Smooth muscle cell (in vitro differentiated cells): ENCODE results near the gene NDFIP1. TPM values are rescaled to one million over a fixed set of nuclear protein-coding genes. Genes with fewer than 3 reads are reported as not detected.
A peak's percentile ranks its signal among the peaks of the same experiment; 100 is the strongest.

Source experiments
- DNase-seq: peaks from one replicate; lab custom pipeline; 2025; ENCODE audit not compliant: unreplicated experiment; lab: John Stamatoyannopoulos, UW
- H2AFZ ChIP-seq: fragments of 200-600 bp; sonication (generic); 2 replicates; pipeline ENCODE4 v1.6.0; 2016; ENCODE audit warnings: antibody characterized with exemption, low read depth, mild to moderate bottlenecking
- H3F3A ChIP-seq: fragments of 200-600 bp; sonication (generic); 2 replicates; pipeline ENCODE4 v1.6.0; 2017; ENCODE audit warnings: antibody characterized with exemption, low read depth
- H3K27ac ChIP-seq: fragments of 200-600 bp; sonication (generic); 2 replicates; pipeline ENCODE4 v1.5.1; 2016; ENCODE audit warnings: low read depth, mild to moderate bottlenecking
- H3K27me3 ChIP-seq: fragments of 200-600 bp; sonication (generic); 2 replicates; pipeline ENCODE4 v1.6.1; 2016; ENCODE audit warnings: low read depth, mild to moderate bottlenecking
- H3K36me3 ChIP-seq: fragments of 200-600 bp; sonication (generic); 2 replicates; pipeline ENCODE4 v1.5.1; 2016; ENCODE audit warnings: low read depth
- H3K4me1 ChIP-seq: fragments of 200-600 bp; sonication (generic); 2 replicates; pipeline ENCODE4 v1.5.1; 2016; ENCODE audit warnings: low read depth
- H3K4me2 ChIP-seq: fragments of 200-600 bp; sonication (generic); 2 replicates; pipeline ENCODE4 v1.6.0; 2016; ENCODE audit warnings: mild to moderate bottlenecking
- H3K4me3 ChIP-seq: fragments of 200-600 bp; sonication (generic); 2 replicates; pipeline ENCODE4 v1.5.1; 2016; ENCODE audit warnings: mild to moderate bottlenecking
- H3K79me2 ChIP-seq: fragments of 200-600 bp; sonication (generic); 2 replicates; pipeline ENCODE4 v1.6.0; 2016; ENCODE audit warnings: low read depth, mild to moderate bottlenecking
- H3K9ac ChIP-seq: fragments of 200-600 bp; sonication (generic); 2 replicates; pipeline ENCODE4 v1.6.0; 2016; ENCODE audit warnings: low read depth
- H3K9me3 ChIP-seq: fragments of 200-600 bp; sonication (generic); replicated peaks from 2 replicates; pipeline ENCODE4 v1.5.1; 2016; ENCODE audit warnings: low read depth
- H4K20me1 ChIP-seq: fragments of 200-600 bp; sonication (generic); 2 replicates; pipeline ENCODE4 v1.6.0; 2016; ENCODE audit warnings: low read depth
- CTCF ChIP-seq: fragments of 200-600 bp; sonication (generic); IDR thresholded peaks from 2 replicates; pipeline ENCODE4 v1.5.1; 2017; ENCODE audit warnings: borderline replicate concordance, mild to moderate bottlenecking, antibody characterized with exemption; ENCODE audit not compliant: insufficient read depth, poor library complexity, severe bottlenecking
- WGBS: methylation state at CpG from one replicate; pipeline ENCODE4 v1.1.7; 2016; ENCODE audit warnings: low lambda C conversion rate; 5-methylcytosine and 5-hydroxymethylcytosine counted together
- polyA plus RNA-seq: library from polyadenylated mRNA; unstranded; fragments of >200 nt; fragmentation: Nextera tagmentation; extraction: Ambion mirVana; gene quantifications from 2 replicates; pipeline ENCODE4 v1.2.1, GENCODE V29; 2016
- total RNA-seq: library from RNA; depleted of rRNA; stranded (reverse); fragments of >200 nt; gene quantifications from 2 replicates; pipeline ENCODE4 v1.2.3, GENCODE V29; 2014

The NDFIP1 gene
- total and polyA plus RNA-seq, 2 experiments from 2014 or later = 44.5 to 71.6 TPM

- Histone ChIP-seq H3K4me3 (no peak overlapping the region), H3F3A (no peaks in the 10 kb centered on the region), H3K9ac (no peak overlapping the region), H3K27ac (no peak overlapping the region), H3K36me3 (peaks cover 17% of the 10 kb centered on the region), H3K27me3 (no peaks in the 10 kb centered on the region), H2AFZ (no peak overlapping the region), H3K4me1 (no peaks in the 10 kb centered on the region), H3K4me2 (no peak overlapping the region), H3K9me3 (no peaks in the 10 kb centered on the region), H4K20me1 (peaks cover 4% of the 10 kb centered on the region), H3K79me2 (no peaks in the 10 kb centered on the region)
- TF ChIP-seq CTCF = peak; percentile 55
- DNase-seq = no peak
- 47% methylated on average over 3 of the region's 3 CpGs for WGBS
These were observed 35.3 kb downstream of the NDFIP1 start for GRCh38 chr5:142143878-142144277.

GRCh38 chr5:142145106-142145900 is 36.7 kb downstream of the NDFIP1 start:
- Histone ChIP-seq H3K4me3 (no peak overlapping the region), H3K9me3 (no peaks in the 10 kb centered on the region), H3K79me2 (no peaks in the 10 kb centered on the region), H4K20me1 (peaks cover 4% of the 10 kb centered on the region), H3F3A (no peaks in the 10 kb centered on the region), H3K4me2 (no peak overlapping the region), H3K4me1 (no peaks in the 10 kb centered on the region), H3K9ac (no peak overlapping the region), H3K27me3 (no peaks in the 10 kb centered on the region), H3K36me3 (peaks cover 17% of the 10 kb centered on the region), H2AFZ (no peak overlapping the region), H3K27ac (no peak overlapping the region)
- DNase-seq = no peak
- WGBS = 79% methylated on average over 4 of the region's 4 CpGs
- TF ChIP-seq CTCF = peak; percentile 56

GRCh38 chr5:142149363-142149762 is 40.8 kb downstream of the NDFIP1 start:
- Histone ChIP-seq H2AFZ (no peak overlapping the region), H3K4me2 (no peak overlapping the region), H3K9me3 (no peaks in the 10 kb centered on the region), H3K36me3 (peaks cover 17% of the 10 kb centered on the region), H3K27ac (no peak overlapping the region), H3F3A (peaks cover 12% of the 10 kb centered on the region), H3K27me3 (no peaks in the 10 kb centered on the region), H3K9ac (no peak overlapping the region), H3K4me3 (no peak overlapping the region), H4K20me1 (peaks cover under 1% of the 10 kb centered on the region), H3K79me2 (peaks cover 9% of the 10 kb centered on the region), H3K4me1 (peaks cover 6% of the 10 kb centered on the region)
- 100% methylated on average over 1 of the region's 1 CpG for WGBS
- no peak for DNase-seq
- TF ChIP-seq CTCF = no peak

- Histone ChIP-seq H4K20me1 (no peaks in the 10 kb centered on the region), H3K4me3 (no peak overlapping the region), H3K9me3 (no peaks in the 10 kb centered on the region), H3F3A (peaks cover 12% of the 10 kb centered on the region), H3K27me3 (no peaks in the 10 kb centered on the region), H3K9ac (no peak overlapping the region), H3K4me1 (peaks cover 6% of the 10 kb centered on the region), H3K27ac (no peak overlapping the region), H3K4me2 (no peak overlapping the region), H2AFZ (no peak overlapping the region), H3K79me2 (peaks cover 9% of the 10 kb centered on the region), H3K36me3 (peaks cover 17% of the 10 kb centered on the region)
- 96% methylated on average over 8 of the region's 8 CpGs for WGBS
- TF ChIP-seq CTCF = no peak
- DNase-seq = no peak
These were observed 41.9 kb downstream of the NDFIP1 start for GRCh38 chr5:142150431-142150830.
